CD4-positive, alpha-beta T cell treated with Interleukin-2 at 100 ng/mL for 4 hours (primary cell): Measurements from ENCODE around the gene SYN1.

Experiments used
- DNase-seq: peaks from one replicate; pipeline ENCODE4 v3.0.0-alpha.2; 2020; ENCODE audit warnings: low spot score

The SYN1 gene

DNA sequence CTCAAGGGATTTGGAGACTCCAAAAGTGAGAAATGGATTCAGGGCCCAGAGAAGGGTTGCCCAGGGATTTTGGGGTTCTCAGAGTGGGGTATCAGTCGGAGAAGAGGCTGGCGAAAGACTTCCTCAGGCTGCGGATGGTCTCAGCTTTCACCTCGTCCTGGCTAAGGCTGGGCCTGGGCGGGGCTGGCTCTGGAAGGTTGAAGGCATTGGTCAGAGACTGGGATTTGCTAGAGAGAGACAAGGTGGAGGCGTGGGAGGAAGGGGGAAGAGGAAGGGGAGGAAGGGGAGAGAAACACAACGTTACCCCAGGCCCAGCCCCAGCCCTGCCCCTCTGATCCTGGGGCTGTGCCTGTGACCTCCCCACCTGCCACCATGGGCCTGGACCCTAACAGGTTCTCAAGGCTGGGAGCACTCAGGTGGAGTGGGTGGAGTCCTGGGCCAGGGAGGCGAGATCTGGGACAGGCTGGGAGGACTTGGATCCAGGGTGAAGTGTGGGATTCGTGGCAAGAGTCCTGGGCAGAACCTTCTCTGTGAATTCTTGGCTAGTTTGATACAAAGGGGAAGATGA, 46.8 kb downstream of the SYN1 start:
- no peak for DNase-seq

DNA sequence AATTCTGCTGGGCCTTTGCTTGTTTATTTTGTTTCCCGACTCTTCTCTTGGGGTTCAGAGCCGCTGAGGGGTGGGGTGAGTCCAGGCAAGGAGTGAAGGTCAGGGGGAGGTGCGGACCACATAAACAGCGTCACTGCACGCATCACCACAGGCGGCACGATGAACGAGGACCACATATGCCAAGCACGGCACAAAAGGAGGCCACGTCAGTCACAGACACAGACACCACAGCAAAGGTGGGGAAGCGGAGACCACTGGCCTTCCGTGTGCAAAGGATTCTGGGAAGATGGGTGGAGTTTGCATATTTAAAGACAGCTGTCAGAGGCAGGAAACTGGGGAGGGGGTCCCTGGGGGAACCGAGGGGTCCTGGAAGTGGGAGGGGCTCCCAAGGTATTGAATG, 47.8 kb downstream of the SYN1 start:
- DNase-seq = no peak

DNA sequence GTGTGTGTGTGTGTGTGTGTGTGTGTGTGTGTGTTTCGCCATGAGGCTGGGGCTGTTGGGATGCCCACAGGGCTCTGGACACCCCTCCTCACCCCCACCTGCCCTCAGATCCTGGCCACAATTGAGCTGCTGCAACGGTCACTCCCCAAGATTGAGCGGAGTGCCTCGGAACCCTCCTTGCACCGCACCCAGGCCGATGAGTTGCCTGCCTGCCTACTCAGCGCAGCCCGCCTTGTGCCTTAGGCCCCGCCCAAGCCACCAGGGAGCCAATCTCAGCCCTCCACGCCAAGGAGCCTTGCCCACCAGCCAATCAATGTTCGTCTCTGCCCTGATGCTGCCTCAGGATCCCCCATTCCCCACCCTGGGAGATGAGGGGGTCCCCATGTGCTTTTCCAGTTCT, 48.4 kb downstream of the SYN1 start:
- DNase-seq = no peak

DNA sequence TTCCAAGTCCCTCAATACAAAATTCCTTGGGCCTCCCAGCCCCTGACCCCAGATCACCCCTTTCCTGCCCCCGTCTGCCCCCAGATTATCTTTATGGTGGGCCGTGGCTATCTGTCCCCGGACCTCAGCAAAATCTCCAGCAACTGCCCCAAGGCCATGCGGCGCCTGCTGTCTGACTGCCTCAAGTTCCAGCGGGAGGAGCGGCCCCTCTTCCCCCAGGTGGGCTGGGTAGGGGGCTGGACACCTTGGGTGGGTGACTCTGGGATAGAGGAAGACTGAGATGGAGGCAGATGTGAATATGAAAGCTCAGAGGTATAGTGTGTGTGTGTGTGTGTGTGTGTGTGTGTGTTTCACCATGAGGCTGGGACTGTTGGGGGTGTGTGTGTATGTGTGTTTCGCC, 48.9 kb downstream of the SYN1 start:
- DNase-seq = no peak

DNA sequence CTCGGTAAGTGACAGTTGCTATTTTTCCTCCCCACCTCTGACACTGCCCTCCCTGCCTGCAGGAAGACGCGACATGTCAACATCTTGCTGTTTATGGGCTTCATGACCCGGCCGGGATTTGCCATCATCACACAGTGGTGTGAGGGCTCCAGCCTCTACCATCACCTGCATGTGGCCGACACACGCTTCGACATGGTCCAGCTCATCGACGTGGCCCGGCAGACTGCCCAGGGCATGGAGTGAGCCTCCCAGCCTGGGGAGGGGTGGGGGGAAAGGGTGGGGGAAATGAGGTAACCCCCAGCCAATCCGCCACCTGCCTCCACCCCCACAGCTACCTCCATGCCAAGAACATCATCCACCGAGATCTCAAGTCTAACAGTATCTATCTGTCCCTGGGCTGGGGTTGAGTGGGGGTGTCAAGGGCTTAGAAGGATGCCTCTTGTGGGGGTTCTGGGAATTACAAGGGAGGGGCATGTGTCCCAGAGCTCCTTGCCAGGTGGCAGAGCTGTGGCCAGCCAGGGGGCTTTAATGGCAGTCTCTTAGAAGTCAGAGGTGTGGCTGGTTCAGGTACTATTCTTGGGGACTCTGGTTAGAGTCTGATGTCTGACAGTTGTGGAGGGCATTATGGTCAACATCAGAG, 50.9 kb downstream of the SYN1 start:
- DNase-seq = peak; percentile 37

DNA sequence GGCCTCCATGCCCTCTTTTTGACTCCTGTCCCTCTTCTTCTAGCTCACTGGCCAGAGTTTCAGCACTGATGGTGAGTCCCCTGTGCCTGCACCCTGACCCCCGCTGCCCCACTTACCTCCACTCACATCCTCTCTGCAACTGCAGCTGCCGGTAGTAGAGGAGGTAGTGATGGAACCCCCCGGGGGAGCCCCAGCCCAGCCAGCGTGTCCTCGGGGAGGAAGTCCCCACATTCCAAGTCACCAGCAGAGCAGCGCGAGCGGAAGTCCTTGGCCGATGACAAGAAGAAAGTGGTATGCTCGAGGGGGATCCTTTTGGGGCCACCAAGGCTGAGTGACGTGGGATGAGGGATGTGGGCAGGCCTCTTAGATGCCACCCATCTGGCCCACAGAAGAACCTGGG, 52.8 kb downstream of the SYN1 start:
- DNase-seq = no peak

DNA sequence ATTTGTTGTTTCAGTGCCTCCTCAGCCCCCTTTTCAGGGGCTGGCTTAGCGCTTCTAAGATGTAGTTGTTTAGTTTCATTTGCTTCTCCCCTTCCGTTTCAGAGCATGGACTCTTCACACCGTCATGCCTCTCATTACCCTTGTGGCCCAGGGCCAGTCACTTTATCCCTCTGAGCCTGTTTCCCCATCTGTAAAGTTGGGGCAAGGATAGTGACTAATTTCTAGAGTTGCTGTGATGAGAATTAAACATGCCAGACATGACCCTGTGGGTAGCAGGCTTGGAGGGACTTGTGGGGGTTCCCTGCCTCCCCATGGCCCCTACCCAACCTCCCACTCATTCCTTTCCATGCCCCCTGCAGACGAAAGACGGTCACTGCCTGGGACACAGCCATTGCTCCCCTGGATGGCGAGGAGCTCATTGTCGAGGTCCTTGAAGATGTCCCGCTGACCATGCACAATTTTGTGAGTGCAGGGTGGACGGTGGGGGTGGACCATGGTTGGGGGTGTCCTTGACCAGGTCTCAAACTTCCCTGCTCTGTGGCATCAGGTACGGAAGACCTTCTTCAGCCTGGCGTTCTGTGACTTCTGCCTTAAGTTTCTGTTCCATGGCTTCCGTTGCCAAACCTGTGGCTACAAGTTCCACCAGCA, 55.1 kb downstream of the SYN1 start:
- no peak for DNase-seq

DNA sequence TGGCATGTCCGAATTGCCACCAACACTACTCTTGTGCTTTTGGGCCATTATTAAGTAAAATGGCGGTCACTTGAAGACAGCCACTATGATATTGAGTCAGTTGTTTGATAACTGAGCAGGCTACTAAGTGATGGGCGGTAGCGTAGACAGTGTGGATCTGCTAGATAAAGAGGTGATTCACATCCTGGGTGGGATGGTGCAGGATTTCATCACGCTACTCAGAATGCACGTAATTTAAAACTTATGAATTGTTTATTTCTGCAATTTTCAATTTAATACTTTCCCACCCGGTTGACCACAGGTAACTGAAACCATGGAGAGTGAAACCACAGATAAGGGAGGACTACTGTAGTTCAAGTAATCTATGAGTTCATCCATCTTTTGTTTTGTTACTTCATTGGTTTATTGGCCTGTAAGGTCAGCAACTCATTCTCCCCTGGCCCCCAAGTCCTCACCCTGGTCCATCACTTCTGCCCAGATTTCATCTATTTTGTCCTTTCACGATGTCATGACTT, 55.8 kb downstream of the SYN1 start:
- DNase-seq = peak; percentile 18

DNA sequence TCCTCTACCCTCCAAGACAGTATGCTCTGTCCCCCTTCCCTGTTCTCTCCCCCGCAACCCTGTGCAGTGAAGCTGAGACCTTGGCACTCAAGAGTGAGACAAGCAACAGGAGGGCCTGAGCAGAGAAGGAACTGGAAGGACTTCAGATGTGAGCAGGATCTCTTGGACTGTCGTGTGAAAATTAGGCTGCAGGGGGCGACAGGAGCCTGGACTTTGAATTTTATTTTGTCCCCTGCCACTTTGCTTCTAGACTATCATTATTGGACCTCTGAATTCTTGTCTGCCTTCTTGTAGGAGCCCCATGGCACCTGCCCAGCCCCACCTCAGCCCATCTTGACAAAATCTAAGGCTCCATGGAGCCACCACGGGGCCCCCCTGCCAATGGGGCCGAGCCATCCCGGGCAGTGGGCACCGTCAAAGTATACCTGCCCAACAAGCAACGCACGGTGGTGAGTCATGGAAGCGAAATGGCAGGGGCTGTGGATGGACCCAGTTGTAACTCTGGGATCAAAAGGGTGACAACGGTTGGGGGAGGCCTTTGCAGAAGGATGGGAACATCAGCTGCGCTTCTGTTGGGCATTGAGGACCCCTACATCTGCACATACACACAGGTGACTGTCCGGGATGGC, 56.9 kb downstream of the SYN1 start:
- DNase-seq = peak; percentile 27

DNA sequence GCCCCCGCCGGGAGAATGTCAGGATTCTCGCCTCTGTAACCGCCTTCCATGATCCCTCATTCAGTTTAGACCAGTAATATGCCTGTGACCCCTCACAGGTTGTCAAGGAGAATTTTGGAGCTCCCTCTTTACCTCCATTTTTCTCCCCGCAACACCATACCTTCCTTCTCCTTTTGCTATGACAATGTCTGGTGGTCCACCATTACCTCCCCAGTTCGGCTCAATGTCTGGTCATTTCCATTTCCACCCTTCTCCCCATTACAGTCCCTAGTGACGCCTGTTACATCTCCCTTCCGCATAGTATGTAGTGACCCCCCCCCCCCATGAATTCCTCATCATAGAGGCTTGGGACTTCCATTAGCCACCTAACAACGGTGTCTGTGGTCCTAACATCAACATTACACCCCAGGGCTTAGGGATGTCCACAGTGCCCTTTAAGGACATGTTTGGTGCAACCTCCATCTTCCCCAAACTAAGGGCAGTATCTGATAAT, 58.0 kb downstream of the SYN1 start:
- DNase-seq = no peak

DNA sequence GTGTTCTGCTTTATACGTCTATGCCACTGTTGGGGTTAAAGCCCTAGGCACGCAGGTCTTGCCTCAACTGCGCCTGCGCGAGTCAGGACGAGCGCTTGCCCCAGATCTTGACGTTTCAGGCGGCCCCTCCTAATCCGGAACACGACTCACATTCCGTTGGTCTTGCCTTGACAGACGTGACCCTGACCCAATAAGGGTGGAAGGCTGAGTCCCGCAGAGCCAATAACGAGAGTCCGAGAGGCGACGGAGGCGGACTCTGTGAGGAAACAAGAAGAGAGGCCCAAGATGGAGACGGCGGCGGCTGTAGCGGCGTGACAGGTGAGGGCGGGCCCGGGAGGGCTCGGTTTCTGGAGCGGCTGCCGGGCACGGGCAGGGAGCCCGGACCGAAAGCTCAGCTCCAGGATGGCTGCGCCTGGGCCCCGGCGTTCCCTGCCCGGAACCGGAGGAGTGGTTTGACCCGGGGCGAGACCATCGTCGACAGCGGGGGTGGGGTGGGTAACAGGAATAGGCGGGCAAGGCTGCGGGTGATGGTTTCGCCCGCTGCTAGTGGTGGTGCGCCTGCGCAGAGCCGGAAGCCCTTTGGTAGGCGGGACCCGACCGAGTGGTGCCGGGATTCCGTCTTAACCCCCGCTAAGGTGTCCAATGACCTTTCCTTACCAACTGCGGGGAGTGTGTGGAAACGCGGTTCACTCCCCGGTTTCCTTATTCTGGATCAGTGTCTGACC, 58.6 kb downstream of the SYN1 start, which contains the start of gene ARAF:
TSS of gene ARAF (plus strand) at position 272 of the 725 bp plus-strand sequence. CDS start 1,763 bp downstream, outside the sequence.
- peak; percentile 99 for DNase-seq

DNA sequence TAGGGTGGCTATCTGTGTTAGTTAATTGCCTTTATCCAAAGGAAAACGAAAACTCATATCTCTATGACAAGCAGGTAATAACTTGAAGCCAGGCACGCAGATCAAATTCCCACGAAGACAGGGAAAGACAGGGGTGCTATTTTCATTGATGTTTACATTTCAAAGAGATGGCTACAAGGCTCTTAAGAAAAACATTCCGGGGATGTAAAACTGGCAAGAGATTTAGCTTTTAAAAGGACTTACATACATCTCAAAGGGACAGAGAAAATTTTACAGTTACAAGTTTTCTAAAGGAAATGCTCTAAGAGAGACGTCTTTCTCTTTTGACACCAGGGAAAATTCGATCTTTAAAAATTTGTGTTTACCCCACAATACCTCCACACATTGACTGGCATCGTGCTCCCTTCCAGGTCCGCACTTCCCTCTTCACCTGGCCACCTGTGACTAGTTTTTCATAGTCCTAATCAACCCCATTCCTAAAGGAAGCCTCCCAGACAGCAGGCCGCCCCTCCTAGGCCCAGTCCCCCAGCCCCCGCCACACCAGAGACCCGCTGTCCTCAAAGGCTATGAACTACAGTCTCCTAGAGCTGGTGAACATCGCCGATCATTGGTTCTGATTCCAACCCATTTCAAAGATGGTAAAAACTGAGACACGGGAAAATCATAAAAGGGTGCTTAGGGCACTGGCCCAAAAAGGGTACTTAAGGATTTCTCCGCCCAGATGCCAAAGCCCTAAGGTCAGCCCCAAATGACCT, 59.3 kb downstream of the SYN1 start:
- DNase-seq = no peak

DNA sequence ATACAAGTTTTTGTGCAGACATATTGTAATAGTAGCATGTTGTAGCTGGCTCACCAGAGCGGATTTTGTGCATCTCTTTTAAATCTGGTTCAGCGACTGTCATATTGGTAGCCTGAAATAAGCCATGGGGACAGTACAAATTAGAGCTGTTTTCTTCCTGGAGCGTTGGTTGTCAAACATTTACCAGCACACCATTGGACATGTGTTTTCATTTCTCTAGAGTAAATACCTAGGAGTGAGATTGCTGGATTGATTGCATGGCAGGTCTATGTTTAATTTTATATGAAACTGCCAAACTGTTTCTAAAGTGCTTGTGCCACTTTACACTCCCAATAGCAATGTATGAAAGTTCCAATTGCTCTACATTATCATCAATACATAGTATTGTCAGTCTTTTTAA, 61.2 kb downstream of the SYN1 start:
- no peak for DNase-seq

DNA sequence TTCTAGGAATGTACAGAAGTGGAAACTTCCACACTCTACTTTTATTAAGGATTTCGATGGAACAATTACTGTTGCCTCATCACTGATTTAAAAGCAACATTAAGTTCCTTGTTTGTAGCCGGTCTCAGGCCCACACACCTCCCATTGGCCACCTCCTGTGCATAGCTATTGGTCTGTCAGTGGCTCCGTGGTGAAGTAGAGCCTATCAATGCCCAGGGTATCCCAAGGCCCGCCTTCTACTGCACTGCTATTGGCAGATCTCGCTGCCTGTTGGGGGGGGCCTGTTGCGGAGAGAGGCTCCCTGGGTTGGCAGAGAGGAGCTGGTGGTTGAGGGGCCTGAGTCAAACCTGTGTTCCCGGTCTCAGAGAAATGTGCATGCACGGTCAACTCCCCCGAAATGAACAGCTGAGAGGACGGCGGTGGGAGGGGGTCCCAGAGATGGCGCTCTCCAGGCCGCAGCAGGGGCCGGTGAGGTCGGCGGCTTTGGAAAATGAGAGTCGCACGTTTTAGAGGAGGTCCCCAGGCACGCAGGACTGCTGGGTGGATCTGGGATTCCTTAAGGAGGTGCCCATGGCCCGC, 63.5 kb downstream of the SYN1 start:
- DNase-seq = peak; percentile 88

DNA sequence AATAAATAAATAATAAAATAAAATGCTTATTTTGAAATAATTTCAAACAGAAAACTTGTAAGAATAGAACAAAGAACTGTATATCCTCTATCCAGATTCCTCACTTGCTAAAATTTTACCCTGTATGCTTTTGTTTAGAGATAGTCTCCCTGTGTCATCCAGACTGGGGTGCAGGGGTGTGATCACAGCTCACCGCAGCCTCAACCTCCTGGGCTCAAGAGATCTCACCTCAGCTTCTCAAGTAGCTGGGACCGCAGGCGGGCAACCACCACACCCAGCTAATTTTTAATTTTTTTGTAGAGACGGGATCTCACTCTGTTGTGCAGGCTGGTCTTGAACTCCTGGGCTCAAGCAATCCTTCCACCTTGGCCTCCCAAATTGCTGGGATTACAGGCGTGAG, 76.2 kb downstream of the SYN1 start:
- DNase-seq = no peak

DNA sequence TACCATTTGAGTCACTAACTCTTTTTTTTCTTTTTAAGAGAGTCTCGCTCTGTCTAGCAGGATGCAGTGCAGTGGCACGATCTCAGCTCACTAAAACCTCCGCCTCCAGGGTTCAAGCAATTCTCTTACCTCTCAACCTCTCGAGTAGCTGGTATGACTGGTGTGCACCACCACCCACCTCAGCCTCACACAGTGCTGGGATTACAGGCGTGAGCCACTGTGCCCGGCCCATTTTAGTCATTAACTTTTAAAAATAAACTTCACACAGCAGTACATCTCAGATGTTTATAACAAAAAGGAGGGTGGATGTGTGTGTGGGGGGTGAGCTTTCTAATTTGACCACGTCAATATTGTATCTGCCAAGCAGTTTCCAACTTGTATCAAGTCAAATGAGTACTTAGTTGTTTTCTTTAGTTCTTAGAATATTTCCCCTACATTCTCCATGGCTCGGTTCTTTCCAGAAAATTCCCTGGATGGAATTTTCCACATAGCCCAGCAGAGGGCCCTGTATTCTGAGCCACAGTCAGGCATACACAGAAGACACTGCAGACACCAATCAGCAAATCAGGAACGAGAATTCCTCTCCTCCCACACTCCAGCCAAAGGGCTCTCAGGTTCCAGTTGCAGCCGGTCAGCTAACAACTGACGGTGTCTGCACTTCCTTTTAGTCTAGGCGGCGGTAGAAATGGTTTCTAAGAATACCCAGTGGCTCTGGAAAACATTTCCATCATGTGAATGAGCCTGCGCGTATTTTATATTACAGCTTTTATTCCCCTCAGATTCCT, 78.7 kb downstream of the SYN1 start:
- DNase-seq = no peak

DNA sequence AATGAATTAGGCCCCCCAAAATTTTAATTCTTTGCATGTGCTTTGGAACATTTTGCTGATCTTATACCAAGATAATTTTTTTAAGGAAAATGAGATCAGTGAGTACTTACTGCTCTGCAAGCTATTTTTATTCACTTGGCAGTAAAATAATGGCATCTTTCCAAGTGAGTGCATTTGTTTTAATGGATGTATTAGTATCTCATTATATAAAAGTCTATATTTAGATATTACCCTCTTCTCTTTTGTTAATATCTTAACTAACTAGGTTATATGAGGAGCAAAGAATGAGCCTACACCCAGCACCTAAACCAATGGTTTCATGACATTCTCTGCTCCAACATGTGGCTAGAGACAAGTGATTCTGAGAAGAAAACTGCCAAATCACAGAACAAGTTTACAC, 79.8 kb downstream of the SYN1 start:
- DNase-seq = no peak

DNA sequence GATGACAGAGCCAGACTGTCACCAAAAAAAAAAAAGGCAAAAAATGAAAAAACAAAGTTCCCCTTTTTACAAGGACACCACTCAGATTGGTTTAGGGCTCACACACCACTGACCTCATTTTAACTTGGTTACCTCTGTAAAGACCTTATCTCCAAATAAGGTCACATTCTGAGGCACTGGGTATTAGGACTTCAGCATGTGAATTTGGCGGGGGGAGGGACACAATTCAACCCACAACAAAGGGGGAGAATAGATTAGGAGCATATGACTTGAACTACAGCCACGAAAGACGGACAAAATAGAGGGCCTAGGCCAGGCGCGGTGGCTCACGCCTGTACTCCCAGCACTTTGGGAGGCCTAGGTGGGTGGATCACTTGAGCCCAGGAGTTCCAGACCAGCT, 89.6 kb downstream of the SYN1 start:
- no peak for DNase-seq

DNA sequence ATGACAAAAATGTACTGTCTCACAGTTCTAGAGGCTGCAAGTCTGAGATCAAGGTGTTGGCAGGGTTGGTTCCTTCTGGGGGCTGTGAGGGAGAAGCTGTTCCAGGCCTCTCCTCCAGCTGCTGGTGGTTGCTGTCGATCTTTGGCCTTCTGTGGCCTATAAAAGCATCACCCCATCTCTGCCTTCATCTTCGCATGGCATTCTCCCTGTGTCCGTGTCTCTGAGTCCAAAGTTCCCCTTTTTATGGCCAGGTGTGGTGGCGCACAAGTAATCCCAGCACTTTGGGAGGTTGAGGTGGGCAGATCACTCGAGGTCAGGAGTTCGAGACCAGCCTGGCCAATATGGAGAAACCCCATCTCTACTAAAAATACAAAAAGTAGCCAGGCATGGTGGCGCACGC, 90.1 kb downstream of the SYN1 start:
- DNase-seq = no peak

DNA sequence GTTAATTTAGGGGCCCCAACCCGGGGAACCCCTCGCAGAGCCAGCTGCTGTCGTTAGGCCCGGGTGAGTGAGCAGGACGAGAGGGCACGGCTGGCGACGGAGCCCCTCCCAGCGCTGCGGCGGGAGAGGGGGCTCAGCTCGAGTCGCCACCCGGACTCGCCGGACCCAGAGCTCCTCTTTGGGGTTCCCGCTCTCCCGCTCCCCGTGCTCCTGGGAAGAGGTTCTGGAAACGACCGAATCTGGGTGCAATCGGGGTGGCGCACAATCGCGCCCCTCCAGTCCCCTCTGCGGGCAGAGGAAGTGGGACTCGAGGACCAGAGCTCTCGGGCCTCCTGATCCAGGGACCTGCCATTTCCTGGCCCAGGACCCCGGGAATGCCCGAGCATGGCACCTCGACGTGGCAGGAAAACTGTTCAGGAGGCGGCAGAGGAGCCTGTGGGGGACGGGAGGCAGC, 95.9 kb downstream of the SYN1 start:
- DNase-seq = no peak
